ENCODE measurements around the gene NNAT.

The NNAT gene

DNA sequence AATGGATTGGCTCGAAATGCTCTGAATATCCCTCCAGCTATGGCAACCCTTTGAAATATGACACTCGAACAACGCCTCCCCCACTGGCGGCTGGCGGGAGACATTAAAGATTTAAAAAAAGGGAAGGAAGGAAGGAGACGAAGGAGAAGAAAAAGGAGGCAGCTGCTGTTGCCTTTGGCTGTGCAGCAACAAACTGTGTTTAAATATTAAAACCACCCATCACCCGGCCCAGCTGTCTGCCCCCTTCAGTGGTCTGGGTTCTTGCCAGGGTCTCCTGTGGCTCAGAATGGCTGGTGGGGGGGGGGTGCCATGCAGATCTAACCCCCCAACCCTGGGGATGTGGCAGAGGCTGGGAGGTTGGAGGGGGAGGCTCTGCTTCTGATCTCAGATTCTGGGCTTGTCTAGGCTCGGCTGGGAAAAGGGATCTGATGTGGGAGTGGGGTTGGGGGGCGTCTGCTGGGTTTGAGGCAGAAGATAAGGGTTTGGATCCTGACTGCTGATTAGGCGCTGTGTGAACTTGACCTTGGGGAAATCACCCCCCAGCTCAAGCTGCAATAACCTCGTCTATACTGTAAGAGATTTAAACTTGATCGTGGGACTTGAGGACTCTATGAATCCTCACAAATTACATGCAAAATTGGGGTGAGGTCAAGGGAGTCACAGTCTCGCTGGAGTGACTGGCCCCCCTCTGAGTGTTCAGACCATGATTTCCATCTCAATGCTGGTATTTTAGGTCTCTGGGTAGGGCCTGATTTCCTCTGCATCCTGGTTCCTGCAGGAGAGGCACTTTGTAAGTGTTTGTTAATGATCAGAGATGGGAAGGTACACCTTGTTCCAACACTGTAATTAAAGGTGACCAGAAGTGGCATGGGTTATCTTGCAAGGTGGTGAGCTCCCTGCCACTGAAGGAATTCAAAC lies 46.9 kb downstream of the NNAT start:
- DNase-seq = no peak

DNA sequence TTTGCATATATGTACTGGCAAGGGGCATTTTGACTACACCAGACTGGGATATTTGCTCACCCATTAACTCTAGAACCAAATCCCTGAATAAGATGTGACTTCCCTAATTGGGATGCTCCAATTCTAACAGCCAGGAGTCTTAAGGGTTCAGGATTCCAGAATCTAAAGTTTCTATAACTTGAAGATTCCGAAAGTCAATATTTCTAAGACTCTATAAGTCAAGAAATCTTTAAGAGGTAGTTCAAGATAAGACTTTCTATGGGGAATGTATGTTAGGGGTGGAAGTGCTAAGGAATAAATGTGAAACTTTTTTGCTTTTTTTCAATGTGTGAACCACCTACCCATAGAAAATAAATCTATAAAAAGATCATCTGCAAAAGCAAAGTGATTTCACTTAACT lies 49.4 kb downstream of the NNAT start:
- no peak for DNase-seq

GRCh38 chr20:37571033-37571432 lies 50.0 kb downstream of the NNAT start:
- DNase-seq = no peak

Measured in T-helper 1 cell (primary cell).